Measurements from ENCODE around the gene PIP5K1B.

DNA sequence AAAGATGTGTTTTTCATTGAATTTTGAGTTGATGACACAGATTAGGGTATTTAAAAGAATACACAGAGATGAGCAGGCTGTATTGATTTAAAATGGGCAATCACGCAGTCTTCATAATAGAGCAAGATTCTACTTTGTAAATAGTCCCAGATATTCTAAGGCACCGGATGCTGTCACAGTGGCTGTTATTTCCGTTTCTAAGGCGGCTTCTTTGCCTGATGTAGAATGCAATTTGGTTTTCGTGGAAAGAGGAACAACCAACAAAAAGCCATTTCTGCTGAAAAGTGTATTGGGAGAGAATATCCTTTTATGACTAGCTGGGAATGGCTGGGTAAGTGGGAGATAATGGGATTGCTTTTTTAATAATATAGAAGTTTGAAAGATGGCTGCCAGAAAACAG, 291.4 kb downstream of the PIP5K1B start:
- TF ChIP-seq, protein P1, sequence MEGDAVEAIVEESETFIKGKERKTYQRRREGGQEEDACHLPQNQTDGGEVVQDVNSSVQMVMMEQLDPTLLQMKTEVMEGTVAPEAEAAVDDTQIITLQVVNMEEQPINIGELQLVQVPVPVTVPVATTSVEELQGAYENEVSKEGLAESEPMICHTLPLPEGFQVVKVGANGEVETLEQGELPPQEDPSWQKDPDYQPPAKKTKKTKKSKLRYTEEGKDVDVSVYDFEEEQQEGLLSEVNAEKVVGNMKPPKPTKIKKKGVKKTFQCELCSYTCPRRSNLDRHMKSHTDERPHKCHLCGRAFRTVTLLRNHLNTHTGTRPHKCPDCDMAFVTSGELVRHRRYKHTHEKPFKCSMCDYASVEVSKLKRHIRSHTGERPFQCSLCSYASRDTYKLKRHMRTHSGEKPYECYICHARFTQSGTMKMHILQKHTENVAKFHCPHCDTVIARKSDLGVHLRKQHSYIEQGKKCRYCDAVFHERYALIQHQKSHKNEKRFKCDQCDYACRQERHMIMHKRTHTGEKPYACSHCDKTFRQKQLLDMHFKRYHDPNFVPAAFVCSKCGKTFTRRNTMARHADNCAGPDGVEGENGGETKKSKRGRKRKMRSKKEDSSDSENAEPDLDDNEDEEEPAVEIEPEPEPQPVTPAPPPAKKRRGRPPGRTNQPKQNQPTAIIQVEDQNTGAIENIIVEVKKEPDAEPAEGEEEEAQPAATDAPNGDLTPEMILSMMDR (IDR thresholded peaks at IDR 0.05 in 4 of 5, conservative IDR thresholded peaks at IDR 0.05 in 1 of 5), result no peak
- no peak for TF ChIP-seq POLR2A (IDR thresholded peaks at IDR 0.05)
